ENCODE results near the gene OLR1. TPM values are rescaled to one million over a fixed set of nuclear protein-coding genes. Genes with fewer than 3 reads are reported as not detected.

OLR1 gene
- total RNA-seq, 1 experiment from 2014 or later: 0.74 TPM

DNA sequence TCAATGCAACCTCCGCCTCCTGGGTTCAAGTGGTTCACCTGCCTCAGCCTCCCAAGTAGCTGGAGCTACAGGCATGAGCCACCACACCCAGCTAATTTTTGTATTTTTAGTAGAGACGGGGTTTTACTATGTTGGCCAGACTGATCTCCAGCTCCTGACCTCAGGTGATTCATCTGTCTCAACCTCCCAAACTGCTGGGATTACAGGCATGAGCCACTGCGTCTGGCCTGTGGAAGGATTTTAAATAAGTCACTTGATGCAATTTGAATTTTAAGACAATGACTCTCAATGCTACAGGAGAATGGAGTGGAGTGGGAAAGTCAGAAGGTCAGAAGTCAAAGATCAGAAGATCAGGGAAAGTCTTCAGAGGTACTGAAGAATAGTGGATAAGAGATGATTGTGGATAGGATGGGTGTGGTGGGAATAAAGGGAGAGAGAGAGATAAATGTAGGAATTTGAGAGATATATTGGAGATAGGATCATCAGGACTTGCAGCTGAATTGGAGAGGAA, 22.3 kb upstream of the OLR1 start:
- Histone ChIP-seq H3K4me3 (ENCODE audit: low read depth in 2 of 2, low read length in 2 of 2) (no peak overlapping the region), H3K36me3 (ENCODE audit: control insufficient read depth, insufficient read depth, low read length) (no peaks in the 10 kb centered on the region), H3K9me3 (ENCODE audit: control insufficient read depth, insufficient read depth, low read depth, low read length) (no peaks in the 10 kb centered on the region), H3K27ac (ENCODE audit: low read length) (no peak overlapping the region), H3K27me3 (ENCODE audit: control insufficient read depth, insufficient read depth, low read length) (no peaks in the 10 kb centered on the region), H3K4me1 (ENCODE audit: control insufficient read depth, insufficient read depth, low read length) (peaks cover 12% of the 10 kb centered on the region)
- intact Hi-C loops (cut with micrococcal nuclease; ENCODE audit: unreplicated experiment) (no loop called here), in situ Hi-C loops (cut with HindIII; ENCODE audit: low pct_unique_long_range_greater_than_20kb, low sequenced_read_pairs) (no loop called here)
- POLR2A ChIA-PET: no interaction called here
- no peak for ATAC-seq
- TF ChIP-seq, protein P1, sequence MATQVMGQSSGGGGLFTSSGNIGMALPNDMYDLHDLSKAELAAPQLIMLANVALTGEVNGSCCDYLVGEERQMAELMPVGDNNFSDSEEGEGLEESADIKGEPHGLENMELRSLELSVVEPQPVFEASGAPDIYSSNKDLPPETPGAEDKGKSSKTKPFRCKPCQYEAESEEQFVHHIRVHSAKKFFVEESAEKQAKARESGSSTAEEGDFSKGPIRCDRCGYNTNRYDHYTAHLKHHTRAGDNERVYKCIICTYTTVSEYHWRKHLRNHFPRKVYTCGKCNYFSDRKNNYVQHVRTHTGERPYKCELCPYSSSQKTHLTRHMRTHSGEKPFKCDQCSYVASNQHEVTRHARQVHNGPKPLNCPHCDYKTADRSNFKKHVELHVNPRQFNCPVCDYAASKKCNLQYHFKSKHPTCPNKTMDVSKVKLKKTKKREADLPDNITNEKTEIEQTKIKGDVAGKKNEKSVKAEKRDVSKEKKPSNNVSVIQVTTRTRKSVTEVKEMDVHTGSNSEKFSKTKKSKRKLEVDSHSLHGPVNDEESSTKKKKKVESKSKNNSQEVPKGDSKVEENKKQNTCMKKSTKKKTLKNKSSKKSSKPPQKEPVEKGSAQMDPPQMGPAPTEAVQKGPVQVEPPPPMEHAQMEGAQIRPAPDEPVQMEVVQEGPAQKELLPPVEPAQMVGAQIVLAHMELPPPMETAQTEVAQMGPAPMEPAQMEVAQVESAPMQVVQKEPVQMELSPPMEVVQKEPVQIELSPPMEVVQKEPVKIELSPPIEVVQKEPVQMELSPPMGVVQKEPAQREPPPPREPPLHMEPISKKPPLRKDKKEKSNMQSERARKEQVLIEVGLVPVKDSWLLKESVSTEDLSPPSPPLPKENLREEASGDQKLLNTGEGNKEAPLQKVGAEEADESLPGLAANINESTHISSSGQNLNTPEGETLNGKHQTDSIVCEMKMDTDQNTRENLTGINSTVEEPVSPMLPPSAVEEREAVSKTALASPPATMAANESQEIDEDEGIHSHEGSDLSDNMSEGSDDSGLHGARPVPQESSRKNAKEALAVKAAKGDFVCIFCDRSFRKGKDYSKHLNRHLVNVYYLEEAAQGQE (IDR thresholded peaks at IDR 0.05; ENCODE audit: insufficient read depth in 1 of 2, low read depth in 2 of 2, low read length in 1 of 2): no peak
- TF ChIP-seq SIN3A (IDR thresholded peaks at IDR 0.05; ENCODE audit: borderline replicate concordance, insufficient read depth, low read depth, low read length): no peak
- TF ChIP-seq TCF7L2 (IDR thresholded peaks at IDR 0.05; ENCODE audit: low read depth, low read length): no peak
- TF ChIP-seq, protein P2, sequence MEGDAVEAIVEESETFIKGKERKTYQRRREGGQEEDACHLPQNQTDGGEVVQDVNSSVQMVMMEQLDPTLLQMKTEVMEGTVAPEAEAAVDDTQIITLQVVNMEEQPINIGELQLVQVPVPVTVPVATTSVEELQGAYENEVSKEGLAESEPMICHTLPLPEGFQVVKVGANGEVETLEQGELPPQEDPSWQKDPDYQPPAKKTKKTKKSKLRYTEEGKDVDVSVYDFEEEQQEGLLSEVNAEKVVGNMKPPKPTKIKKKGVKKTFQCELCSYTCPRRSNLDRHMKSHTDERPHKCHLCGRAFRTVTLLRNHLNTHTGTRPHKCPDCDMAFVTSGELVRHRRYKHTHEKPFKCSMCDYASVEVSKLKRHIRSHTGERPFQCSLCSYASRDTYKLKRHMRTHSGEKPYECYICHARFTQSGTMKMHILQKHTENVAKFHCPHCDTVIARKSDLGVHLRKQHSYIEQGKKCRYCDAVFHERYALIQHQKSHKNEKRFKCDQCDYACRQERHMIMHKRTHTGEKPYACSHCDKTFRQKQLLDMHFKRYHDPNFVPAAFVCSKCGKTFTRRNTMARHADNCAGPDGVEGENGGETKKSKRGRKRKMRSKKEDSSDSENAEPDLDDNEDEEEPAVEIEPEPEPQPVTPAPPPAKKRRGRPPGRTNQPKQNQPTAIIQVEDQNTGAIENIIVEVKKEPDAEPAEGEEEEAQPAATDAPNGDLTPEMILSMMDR (IDR thresholded peaks at IDR 0.05): no peak
- TF ChIP-seq POLR2AphosphoS5 (IDR thresholded peaks at IDR 0.05; ENCODE audit: low read depth, low read length): no peak
- DNase-seq (ENCODE audit: low read depth, low spot score): no peak
- CTCF ChIA-PET: interaction anchor here (0.7 kb wide), 1 partner anchor 167 kb away, joined by 8 read pairs; no protein-coding TSS in a partner anchor
- BruUV-seq (replicated peaks): no TSS peak

GRCh38 chr12:10191865-10192264, 19.9 kb upstream of the OLR1 start:
- CTCF ChIA-PET: no interaction called here
- POLR2A ChIA-PET: no interaction called here

More at GRCh38 chr12:10191865-10192264, 19.9 kb upstream of the OLR1 start:
- Histone ChIP-seq H3K4me3 (ENCODE audit: low read depth in 2 of 2, low read length in 2 of 2) (no peak overlapping the region), H3K4me1 (ENCODE audit: control insufficient read depth, insufficient read depth, low read length) (peaks cover 12% of the 10 kb centered on the region), H3K27me3 (ENCODE audit: control insufficient read depth, insufficient read depth, low read length) (no peaks in the 10 kb centered on the region), H3K9me3 (ENCODE audit: control insufficient read depth, insufficient read depth, low read depth, low read length) (no peaks in the 10 kb centered on the region), H3K36me3 (ENCODE audit: control insufficient read depth, insufficient read depth, low read length) (no peaks in the 10 kb centered on the region), H3K27ac (ENCODE audit: low read length) (peak overlapping the region; percentile 57; the same call in 1 of the 2 replicates)
- intact Hi-C loops (cut with micrococcal nuclease; ENCODE audit: unreplicated experiment) (no loop called here), in situ Hi-C loops (cut with HindIII; ENCODE audit: low pct_unique_long_range_greater_than_20kb, low sequenced_read_pairs) (no loop called here)
- DNase-seq (ENCODE audit: low read depth, low spot score): no peak
- ATAC-seq: peak; percentile 75
- peak; percentile 44 for TF ChIP-seq TCF7L2 (IDR thresholded peaks at IDR 0.05; ENCODE audit: low read depth, low read length)
- no peak for TF ChIP-seq SIN3A (IDR thresholded peaks at IDR 0.05; ENCODE audit: borderline replicate concordance, insufficient read depth, low read depth, low read length)
- BruUV-seq (replicated peaks): no TSS peak

Data from Panc1 (cell line).